GM18951 (cell line): Measurements from ENCODE around the gene RGS3.
"Not testable (repeated sequence)": the region's sequence is repeated elsewhere in the genome, so short reads cannot be mapped to it uniquely, and the experiment has no call there.

ENCODE experiments used
- POLR2A ChIP-seq: IDR thresholded peaks from 4 replicates; pipeline ENCODE4 v1.6.1; 2011; ENCODE audit warnings: mild to moderate bottlenecking; ENCODE audit not compliant: insufficient read length, insufficient read depth; ENCODE audit errors: extremely low read depth
- in situ Hi-C: fragments of 300-500 bp; cut with MboI; formaldehyde crosslinking; loops from one replicate; pipeline ENCODE4 v1.12.0; 2022; ENCODE audit warnings: low sequenced_read_pairs, mixed read lengths, inconsistent platforms; ENCODE audit not compliant: unreplicated experiment

Gene RGS3

GRCh38 chr9:113538701-113539430 lies 75.3 kb downstream of the RGS3 start:
- TF ChIP-seq POLR2A: no peak
- in situ Hi-C loops: no loop called here

DNA sequence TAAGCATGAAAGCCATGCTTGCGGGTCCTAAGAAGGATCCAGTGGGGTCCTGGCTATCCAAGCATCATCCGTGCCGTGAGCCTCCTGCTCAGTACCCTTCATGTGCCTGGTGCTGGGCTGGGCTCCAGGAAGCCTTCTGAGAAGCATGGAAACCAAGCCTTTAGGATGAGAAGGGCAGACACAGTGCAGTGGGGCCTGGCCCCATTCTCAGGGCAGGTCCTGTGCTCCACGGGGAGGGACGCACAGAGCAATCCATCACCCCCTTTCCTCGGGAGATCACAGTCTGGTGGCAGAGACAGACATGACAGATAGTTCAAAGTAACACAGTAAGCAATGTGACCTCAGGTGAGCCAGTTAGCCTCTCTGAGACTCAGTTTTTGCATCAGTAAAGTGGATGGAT lies 76.9 kb downstream of the RGS3 start:
- in situ Hi-C loops: no loop called here

DNA sequence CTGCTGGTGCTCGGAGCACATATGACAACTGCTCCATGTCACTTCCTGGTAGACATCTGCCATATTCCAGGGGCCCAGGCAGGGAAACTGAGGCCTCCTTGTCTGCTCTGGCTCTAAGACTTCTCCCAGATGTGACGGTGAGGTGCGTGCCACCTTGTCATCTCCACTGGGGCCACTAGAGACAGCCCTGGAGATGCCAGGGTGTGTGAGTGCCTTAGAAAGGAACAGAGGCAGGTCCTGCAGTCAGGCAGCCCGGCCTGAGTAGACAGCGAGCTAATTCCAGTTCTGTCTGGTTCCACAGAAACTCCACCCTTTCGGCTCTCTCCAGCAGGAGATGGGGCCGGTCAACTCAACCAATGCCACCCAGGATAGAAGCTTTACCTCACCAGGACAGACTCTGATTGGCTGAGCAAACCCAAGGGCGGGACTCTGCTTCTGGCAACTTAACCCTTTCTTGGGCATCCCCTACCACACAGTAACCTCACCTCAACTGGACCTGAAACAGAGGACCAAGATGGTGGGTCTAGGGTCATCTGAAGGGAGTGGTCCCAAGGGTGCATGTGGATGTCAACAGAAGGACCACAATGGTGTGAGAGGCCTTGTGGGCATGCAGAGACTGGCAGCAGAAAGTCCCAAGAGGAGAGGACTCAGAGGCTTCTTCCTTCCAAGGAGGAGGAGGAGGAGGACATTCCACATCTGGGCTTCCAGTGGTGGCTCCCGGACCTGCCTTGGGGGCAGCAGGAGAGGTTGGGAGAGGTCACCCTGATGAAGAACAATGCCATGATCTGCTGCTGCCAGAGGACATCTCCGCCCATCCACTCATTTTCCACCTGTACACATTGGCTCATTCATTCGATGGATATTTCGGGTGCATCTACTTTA lies 77.7 kb downstream of the RGS3 start:
- in situ Hi-C loops: no loop called here

More for the DNA sequence above, 76.9 kb downstream of the RGS3 start:
- TF ChIP-seq POLR2A: no peak

GRCh38 chr9:113542006-113542405 lies 78.5 kb downstream of the RGS3 start:
- in situ Hi-C loops: no loop called here
- TF ChIP-seq POLR2A: no peak

More for the DNA sequence above, 77.7 kb downstream of the RGS3 start:
- TF ChIP-seq POLR2A: no peak

DNA sequence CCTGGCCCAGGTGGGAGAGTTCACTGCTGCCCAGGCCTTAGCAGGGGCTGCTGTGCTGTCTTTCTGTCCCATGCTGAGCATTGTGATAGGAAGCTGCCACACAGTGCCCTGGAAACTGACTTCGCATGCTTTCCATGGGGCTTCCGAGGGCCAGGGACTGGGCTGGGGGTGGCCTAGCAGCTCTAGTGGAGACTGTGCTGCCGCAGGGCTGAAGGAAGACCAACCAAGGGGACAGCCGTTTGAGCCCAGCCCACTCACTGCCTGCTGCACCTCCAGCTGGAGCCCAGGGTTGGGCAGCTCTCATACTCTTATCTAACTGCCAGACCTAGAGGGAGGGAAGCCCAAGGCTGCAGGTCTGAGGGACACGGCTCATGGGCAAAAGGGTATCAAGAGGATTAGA lies 79.2 kb downstream of the RGS3 start:
- in situ Hi-C loops: no loop called here

DNA sequence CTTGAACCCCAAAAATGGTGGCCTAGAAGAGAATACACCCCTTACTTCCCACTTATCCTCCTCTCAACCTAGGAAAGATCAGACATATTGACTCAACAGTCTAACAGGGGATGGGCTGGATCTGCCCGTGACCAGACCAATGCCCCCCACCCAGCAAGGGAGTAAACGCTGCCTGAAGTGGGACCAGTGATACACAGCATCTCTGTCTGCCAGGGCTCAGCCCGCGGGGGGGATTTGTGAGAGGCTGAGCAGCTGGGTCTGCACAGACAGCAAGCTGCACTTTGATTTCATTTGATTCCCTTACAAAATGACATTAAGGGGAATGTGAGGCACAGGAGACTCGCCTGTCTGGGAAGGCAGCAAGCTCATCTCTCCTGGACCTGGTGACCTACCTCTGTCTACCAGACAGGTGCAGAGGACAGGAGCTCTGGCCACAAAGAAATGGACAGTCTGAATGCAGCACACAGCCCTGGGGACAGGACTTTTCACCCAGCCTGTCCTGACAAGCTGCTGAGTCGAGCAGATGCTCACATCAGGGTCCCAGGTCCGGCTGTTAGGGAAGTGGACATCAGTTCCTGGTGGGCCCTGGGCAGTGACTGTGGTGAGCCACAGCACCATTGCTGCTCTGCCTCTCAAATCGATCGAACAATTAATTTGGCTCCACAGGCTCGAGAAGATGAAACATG lies 79.9 kb downstream of the RGS3 start:
- in situ Hi-C loops: no loop called here
- no peak for TF ChIP-seq POLR2A

More for the DNA sequence above, 79.2 kb downstream of the RGS3 start:
- no peak for TF ChIP-seq POLR2A

DNA sequence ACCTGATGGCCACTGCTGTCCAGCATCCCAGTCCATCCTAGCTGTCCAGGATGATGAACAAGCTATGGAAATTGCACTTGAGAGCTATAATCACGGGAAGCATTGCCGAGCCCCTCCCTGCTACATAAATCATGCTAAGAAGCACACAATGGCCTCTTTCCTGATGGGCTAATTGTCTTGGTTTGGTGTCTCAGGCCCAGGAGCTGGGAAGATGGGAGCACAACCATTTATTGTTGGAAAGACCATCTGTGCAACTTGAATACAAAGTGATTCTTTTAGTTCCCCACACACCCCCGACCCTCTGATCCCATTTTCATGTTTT lies 80.4 kb downstream of the RGS3 start:
- no peak for TF ChIP-seq POLR2A
- in situ Hi-C loops: no loop called here

- in situ Hi-C loops: no loop called here
- no peak for TF ChIP-seq POLR2A
Observed at GRCh38 chr9:113545068-113545467, 81.5 kb downstream of the RGS3 start.

DNA sequence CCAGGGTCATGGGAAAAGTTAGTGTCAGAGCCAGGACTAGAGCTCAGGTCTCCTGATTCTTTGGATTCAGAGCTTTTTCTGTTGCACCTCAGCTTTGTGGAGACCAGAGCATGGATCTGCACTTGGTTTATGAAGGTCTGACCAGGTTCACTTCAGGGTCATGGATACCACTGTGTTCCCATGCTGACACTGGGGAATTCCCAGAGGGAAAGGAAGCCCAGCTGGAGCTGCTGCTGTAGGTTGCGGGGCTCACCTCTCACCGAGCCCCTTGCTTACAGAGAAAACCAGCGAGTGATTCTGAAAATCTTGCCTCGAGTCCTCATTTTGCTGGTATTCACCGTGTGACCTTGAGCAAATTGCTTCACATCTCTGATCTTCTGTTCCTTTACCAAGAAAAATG lies 83.0 kb downstream of the RGS3 start:
- TF ChIP-seq POLR2A: no peak
- in situ Hi-C loops: no loop called here

DNA sequence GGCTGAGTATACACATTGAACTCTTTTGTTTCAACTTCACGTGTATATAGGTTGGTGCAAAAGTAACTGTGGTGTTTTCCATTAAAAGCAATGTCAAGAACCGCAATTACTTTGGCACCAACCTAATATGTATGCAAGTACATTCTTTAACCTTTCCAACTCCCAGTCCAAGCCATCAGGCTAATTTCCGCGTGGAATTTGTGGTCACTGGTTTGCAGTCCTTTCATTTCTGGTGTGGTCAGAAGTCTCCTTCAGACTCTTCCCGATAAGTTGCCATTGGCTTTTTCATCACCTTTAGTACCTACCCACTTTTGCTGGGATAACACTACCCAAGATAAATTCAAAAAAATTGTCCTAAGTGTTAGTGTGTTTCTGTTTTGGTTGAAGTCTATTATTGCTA lies 84.0 kb downstream of the RGS3 start:
- in situ Hi-C loops: no loop called here

DNA sequence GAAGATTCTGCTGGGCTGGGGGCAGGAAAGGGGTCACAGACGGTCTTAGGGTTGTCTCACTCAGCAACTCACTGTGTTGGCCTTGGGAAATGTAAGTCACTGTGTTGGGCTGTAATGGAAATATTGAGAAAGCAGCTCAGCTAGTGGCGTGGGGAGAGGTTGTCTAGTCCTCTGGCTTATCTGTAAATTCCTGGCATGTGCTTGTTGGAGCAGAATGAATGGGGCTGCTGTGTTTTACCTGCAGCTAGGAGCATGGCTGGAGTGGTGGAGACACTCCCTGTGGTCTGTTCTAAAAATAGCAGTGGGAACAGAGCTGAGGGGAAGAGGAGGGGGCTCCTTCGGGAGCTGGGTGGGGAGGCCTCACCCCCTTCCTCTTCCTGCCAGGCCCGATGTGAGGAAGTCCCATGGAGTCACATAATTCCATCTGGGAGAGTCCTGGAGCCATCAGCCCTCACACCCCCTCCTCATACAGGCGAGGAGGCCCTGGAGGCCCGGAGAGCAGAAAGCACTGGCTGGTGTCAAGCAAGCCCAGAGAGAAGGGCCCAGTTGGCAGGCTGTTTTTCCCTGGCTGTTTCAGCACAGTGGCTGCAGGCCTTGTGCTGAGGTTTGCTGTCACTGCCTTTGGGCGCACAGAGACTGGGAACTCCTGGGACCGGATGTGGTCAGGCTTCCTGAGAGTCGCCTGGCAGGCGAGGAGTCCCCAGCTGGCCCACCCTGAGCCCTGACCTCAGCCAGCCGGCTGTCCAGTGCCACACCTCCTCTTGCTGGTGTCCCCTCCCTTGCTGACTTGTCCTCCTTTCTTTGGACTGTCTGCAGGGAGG lies 84.9 kb downstream of the RGS3 start:
- TF ChIP-seq POLR2A: no peak

More for the DNA sequence above, 84.0 kb downstream of the RGS3 start:
- no peak for TF ChIP-seq POLR2A

DNA sequence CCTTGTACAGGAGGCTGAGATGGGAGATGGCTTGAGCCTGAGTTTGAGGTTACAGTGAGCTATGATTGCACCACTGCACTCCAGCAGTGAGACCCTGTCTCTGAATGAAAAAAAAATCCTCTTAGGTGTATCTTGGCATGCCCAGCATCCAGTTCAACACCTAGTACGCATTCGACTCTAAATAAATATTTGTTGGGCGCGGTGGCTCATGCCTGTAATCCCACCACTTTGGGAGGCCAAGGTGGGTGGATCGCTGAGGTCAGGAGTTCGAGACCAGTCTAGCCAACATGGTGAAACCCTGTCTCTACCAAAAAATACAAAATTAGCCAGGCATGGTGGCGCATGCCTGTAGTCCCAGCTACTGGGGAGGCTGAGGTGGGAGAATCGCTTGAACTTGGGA lies 86.4 kb downstream of the RGS3 start:
- in situ Hi-C loops: not testable (repeated sequence)

More for the DNA sequence above, 84.9 kb downstream of the RGS3 start:
- in situ Hi-C loops: no loop called here
